Coronary artery (tissue), 2 donors: ENCODE measurements around the gene TRPV2.

Experiments used
- DNase-seq: peaks from one replicate; pipeline ENCODE4 v3.0.0-alpha.2; 2017; ENCODE audit warnings: low spot score
- H3K27ac ChIP-seq, 2 donors: fragments of 200-600 bp; sonication (generic); one replicate each; pipeline ENCODE4 v1.5.1; 2016 to 2019
- H3K4me3 ChIP-seq: fragments of 200-600 bp; sonication (generic); 2 replicates; pipeline ENCODE4 v1.5.1; 2016; ENCODE audit warnings: mild to moderate bottlenecking, moderate library complexity
- CTCF ChIP-seq: fragments of 200-600 bp; sonication (generic); IDR thresholded peaks from one replicate; pipeline ENCODE4 v1.5.1; 2019; ENCODE audit warnings: antibody characterized with exemption

Gene TRPV2

GRCh38 chr17:16478649-16479048, 63.3 kb downstream of the TRPV2 start:
- no peak overlapping the region for H3K4me3 ChIP-seq
- no peak for TF ChIP-seq CTCF
- H3K27ac ChIP-seq, result peak overlapping the region in 1 of 2 donors; percentile 56
- DNase-seq, result no peak

GRCh38 chr17:16479264-16479663, 63.9 kb downstream of the TRPV2 start:
- peak overlapping the region in 1 of 2 donors; percentile 56 for H3K27ac ChIP-seq
- DNase-seq, result no peak
- H3K4me3 ChIP-seq, result no peak overlapping the region
- TF ChIP-seq CTCF, result no peak

- TF ChIP-seq CTCF, result no peak
- H3K4me3 ChIP-seq, result no peak overlapping the region
- no peak for DNase-seq
- H3K27ac ChIP-seq, result no peak overlapping the region
These were observed 65.6 kb downstream of the TRPV2 start for GRCh38 chr17:16480995-16481394.

- Histone ChIP-seq H3K4me3 (no peak overlapping the region), H3K27ac (no peak overlapping the region)
- TF ChIP-seq CTCF, result no peak
- no peak for DNase-seq
These were observed 66.9 kb downstream of the TRPV2 start for GRCh38 chr17:16482253-16482652.

GRCh38 chr17:16483021-16483645, 67.8 kb downstream of the TRPV2 start:
- no peak for TF ChIP-seq CTCF
- DNase-seq, result no peak
- Histone ChIP-seq H3K4me3 (no peak overlapping the region), H3K27ac (no peak overlapping the region)

- Histone ChIP-seq H3K4me3 (peak overlapping the region; percentile 21), H3K27ac (no peak overlapping the region)
- DNase-seq, result no peak
These were observed 69.2 kb downstream of the TRPV2 start for GRCh38 chr17:16484445-16485175.

More at GRCh38 chr17:16484445-16485175, 69.2 kb downstream of the TRPV2 start:
- no peak for TF ChIP-seq CTCF
